Esophagus (tissue), 2 donors: ENCODE data around the gene SRMS. TPM values are rescaled to one million over a fixed set of nuclear protein-coding genes. Genes with fewer than 3 reads are reported as not detected.
A peak's percentile ranks its signal among the peaks of the same experiment; 100 is the strongest.

Experiments
- H3K27ac ChIP-seq, 2 donors: one replicate each; pipeline ENCODE4 v1.5.1; 2013; ENCODE audit warnings: low read depth in 2 of 2, mild to moderate bottlenecking in 2 of 2, inconsistent platforms in 1 of 2, low read length in 1 of 2, moderate library complexity in 1 of 2
- H3K27me3 ChIP-seq, 2 donors: one replicate each; pipeline ENCODE4 v1.6.1; 2013; ENCODE audit warnings: low read length in 2 of 2, control low read depth in 1 of 2, mild to moderate bottlenecking in 1 of 2; ENCODE audit not compliant: insufficient read depth in 2 of 2, control insufficient read depth in 1 of 2
- H3K36me3 ChIP-seq, 2 donors: one replicate each; pipeline ENCODE4 v1.6.1; 2013; ENCODE audit warnings: low read length in 1 of 2; ENCODE audit not compliant: control insufficient read depth in 2 of 2, insufficient read depth in 2 of 2
- H3K4me1 ChIP-seq, 2 donors: one replicate each; pipeline ENCODE4 v1.6.1; 2013; ENCODE audit warnings: low read length in 1 of 2; ENCODE audit not compliant: control insufficient read depth in 2 of 2, insufficient read depth in 2 of 2
- H3K4me3 ChIP-seq, 2 donors: one replicate each; pipeline ENCODE4 v1.5.1; 2013; ENCODE audit warnings: low read length in 2 of 2, mild to moderate bottlenecking in 2 of 2, low read depth in 1 of 2, moderate library complexity in 1 of 2
- H3K9me3 ChIP-seq, 2 donors: one replicate each; pipeline ENCODE4 v1.6.1; 2013; ENCODE audit warnings: mild to moderate bottlenecking in 2 of 2, low read depth in 1 of 2, low read length in 1 of 2, moderate library complexity in 1 of 2; ENCODE audit not compliant: control insufficient read depth in 2 of 2, insufficient read depth in 1 of 2
- WGBS, 2 donors: extraction: QIAGEN DNeasy Blood & Tissue Kit; methylation state at CpG; one replicate each; pipeline ENCODE4 v1.1.7; 2013; 5-methylcytosine and 5-hydroxymethylcytosine counted together
- polyA plus RNA-seq, 2 donors: library from polyadenylated mRNA; stranded (reverse); fragments of 200-250 nt; gene quantifications; one replicate each; pipeline ENCODE4 v1.2.3, GENCODE V29; 2013
- donor health status: healthy with polysubstance abuse.
- donor health status: Bipolar disorder and iron deficiency.

SRMS gene
- polyA plus RNA-seq = under 1 TPM in 1 of 2 donors, not detected in 1; 0.04 TPM

GRCh38 chr20:63547725-63548480 is at the start of gene SRMS:
Gene SRMS (minus strand): TSS chr20:63547749. CDS start chr20:63547463, 286 bp downstream.
- no peaks in the 10 kb centered on the region for H3K36me3 ChIP-seq
- peaks cover 0 to 8% of the 10 kb centered on the region in 2 donors for H3K27me3 ChIP-seq
- H3K4me1 ChIP-seq = peaks cover 0 to 9% of the 10 kb centered on the region in 2 donors
- H3K27ac ChIP-seq = no peak within 1 kb of the TSS
- no peak within 1 kb of the TSS for H3K4me3 ChIP-seq
- 49 to 65% methylated on average over 23 to 35 of the region's 35 CpGs for WGBS, 2 donors
- peaks cover 0 to 5% of the 10 kb centered on the region in 2 donors for H3K9me3 ChIP-seq

- Histone ChIP-seq H3K27ac (no peak overlapping the region), H3K4me1 (peaks cover 3% of the 10 kb centered on the region in 2 donors), H3K9me3 (no peaks in the 10 kb centered on the region), H3K4me3 (no peak overlapping the region), H3K36me3 (peaks cover 12 to 37% of the 10 kb centered on the region in 2 donors), H3K27me3 (no peaks in the 10 kb centered on the region)
- WGBS, 2 donors = 92 to 93% methylated on average over 6 of the region's 6 CpGs
Observed at GRCh38 chr20:63596423-63596822, 48.9 kb upstream of the SRMS start.

- 92 to 94% methylated on average over 25 to 30 of the region's 30 CpGs for WGBS, 2 donors
- Histone ChIP-seq H3K4me1 (peaks cover 3% of the 10 kb centered on the region in 2 donors), H3K36me3 (peaks cover 12 to 45% of the 10 kb centered on the region in 2 donors)
Observed at GRCh38 chr20:63595416-63596127, 48.0 kb upstream of the SRMS start.

GRCh38 chr20:63594043-63594561 is 46.6 kb upstream of the SRMS start:
- 54 to 59% methylated on average over 10 of the region's 10 CpGs for WGBS, 2 donors
- H3K4me3 ChIP-seq = no peak overlapping the region
- H3K4me1 ChIP-seq = peaks cover 3% of the 10 kb centered on the region in 2 donors
- no peaks in the 10 kb centered on the region for H3K27me3 ChIP-seq
- peak overlapping the region in 1 of 2 donors; percentile 43 for H3K27ac ChIP-seq
- peaks cover 12 to 56% of the 10 kb centered on the region in 2 donors for H3K36me3 ChIP-seq
- H3K9me3 ChIP-seq = no peaks in the 10 kb centered on the region

More at GRCh38 chr20:63595416-63596127, 48.0 kb upstream of the SRMS start:
- H3K27ac ChIP-seq = no peak overlapping the region
- no peak overlapping the region for H3K4me3 ChIP-seq
- no peaks in the 10 kb centered on the region for H3K27me3 ChIP-seq
- H3K9me3 ChIP-seq = no peaks in the 10 kb centered on the region

- WGBS, 2 donors = 91 to 94% methylated on average over 13 of the region's 13 CpGs
- H3K27me3 ChIP-seq = no peaks in the 10 kb centered on the region
- peaks cover 3% of the 10 kb centered on the region in 2 donors for H3K4me1 ChIP-seq
- no peak overlapping the region for H3K27ac ChIP-seq
- no peaks in the 10 kb centered on the region for H3K9me3 ChIP-seq
- H3K36me3 ChIP-seq = peaks cover 12 to 56% of the 10 kb centered on the region in 2 donors
- H3K4me3 ChIP-seq = no peak overlapping the region
Observed at GRCh38 chr20:63592661-63593060, 45.1 kb upstream of the SRMS start.

GRCh38 chr20:63591786-63592355 is 44.3 kb upstream of the SRMS start:
- peaks cover 3% of the 10 kb centered on the region in 2 donors for H3K4me1 ChIP-seq
- H3K36me3 ChIP-seq = peaks cover 12 to 54% of the 10 kb centered on the region in 2 donors
- WGBS, 2 donors = 95 to 98% methylated on average over 28 of the region's 28 CpGs

GRCh38 chr20:63591147-63591533 is 43.6 kb upstream of the SRMS start:
- Histone ChIP-seq H3K27ac (no peak overlapping the region), H3K9me3 (no peaks in the 10 kb centered on the region), H3K36me3 (peaks cover 12 to 54% of the 10 kb centered on the region in 2 donors), H3K27me3 (no peaks in the 10 kb centered on the region), H3K4me3 (no peak overlapping the region), H3K4me1 (peaks cover 3% of the 10 kb centered on the region in 2 donors)
- 94 to 95% methylated on average over 4 of the region's 4 CpGs for WGBS, 2 donors

More at GRCh38 chr20:63591786-63592355, 44.3 kb upstream of the SRMS start:
- no peaks in the 10 kb centered on the region for H3K27me3 ChIP-seq
- H3K9me3 ChIP-seq = no peaks in the 10 kb centered on the region
- no peak overlapping the region for H3K4me3 ChIP-seq
- no peak overlapping the region for H3K27ac ChIP-seq

- WGBS, 2 donors = 92 to 93% methylated on average over 50 to 52 of the region's 52 CpGs
- Histone ChIP-seq H3K36me3 (peaks cover 11 to 48% of the 10 kb centered on the region in 2 donors), H3K4me3 (no peak overlapping the region), H3K4me1 (peaks cover 3% of the 10 kb centered on the region in 2 donors), H3K27ac (no peak overlapping the region), H3K9me3 (no peaks in the 10 kb centered on the region), H3K27me3 (no peaks in the 10 kb centered on the region)
Observed at GRCh38 chr20:63590218-63591146, 42.9 kb upstream of the SRMS start.
